ENCODE data around the gene DQX1.

The DQX1 gene

GRCh38 chr2:74499267-74499939 lies 26.6 kb downstream of the DQX1 start, which contains the start of gene LBX2:
TSS of gene LBX2 (minus strand) at chr2:74499603. CDS start at chr2:74499537, 66 bp downstream.
- no peak for TF ChIP-seq CTCF (IDR thresholded peaks at IDR 0.05; ENCODE audit: insufficient read depth, low read depth, low read length, missing control alignments)
- no peak for DNase-seq (ENCODE audit: low read depth)
- peak within 1 kb of the TSS; percentile 43 for H3K4me3 ChIP-seq (ENCODE audit: low read depth, low read length)

- no peak for TF ChIP-seq CTCF (IDR thresholded peaks at IDR 0.05; ENCODE audit: insufficient read depth, low read depth, low read length, missing control alignments)
- peak overlapping the region; percentile 43 for H3K4me3 ChIP-seq (ENCODE audit: low read depth, low read length)
- DNase-seq (ENCODE audit: low read depth): peak; percentile 46
Observed at GRCh38 chr2:74498500-74499266, 27.3 kb downstream of the DQX1 start.

GRCh38 chr2:74497777-74498499 lies 28.1 kb downstream of the DQX1 start:
- TF ChIP-seq CTCF (IDR thresholded peaks at IDR 0.05; ENCODE audit: insufficient read depth, low read depth, low read length, missing control alignments): no peak
- peak; percentile 52 for DNase-seq (ENCODE audit: low read depth)
- H3K4me3 ChIP-seq (ENCODE audit: low read depth, low read length): peak overlapping the region; percentile 43

GRCh38 chr2:74496997-74497776 lies 28.8 kb downstream of the DQX1 start:
- H3K4me3 ChIP-seq (ENCODE audit: low read depth, low read length): peak overlapping the region; percentile 43
- no peak for TF ChIP-seq CTCF (IDR thresholded peaks at IDR 0.05; ENCODE audit: insufficient read depth, low read depth, low read length, missing control alignments)

GRCh38 chr2:74495440-74495839 lies 30.6 kb downstream of the DQX1 start:
- no peak for TF ChIP-seq CTCF (IDR thresholded peaks at IDR 0.05; ENCODE audit: insufficient read depth, low read depth, low read length, missing control alignments)
- no peak for DNase-seq (ENCODE audit: low read depth)
- no peak overlapping the region for H3K4me3 ChIP-seq (ENCODE audit: low read depth, low read length)

More at GRCh38 chr2:74496997-74497776, 28.8 kb downstream of the DQX1 start:
- no peak for DNase-seq (ENCODE audit: low read depth)

GRCh38 chr2:74493546-74493945 lies 32.5 kb downstream of the DQX1 start:
- H3K4me3 ChIP-seq (ENCODE audit: low read depth, low read length): no peak overlapping the region
- no peak for TF ChIP-seq CTCF (IDR thresholded peaks at IDR 0.05; ENCODE audit: insufficient read depth, low read depth, low read length, missing control alignments)
- DNase-seq (ENCODE audit: low read depth): no peak

Data from GM12865 (cell line).